Activated CD8-positive, alpha-beta T cell treated with anti-CD3 and anti-CD28 coated beads, Interleukin-2, amount 10 ng/mL, durations not matched to agents 7 days and 5 days (primary cell): Measurements from ENCODE around the gene GPRASP1. TPM values are rescaled to one million over a fixed set of nuclear protein-coding genes. Genes with fewer than 3 reads are reported as not detected.

ENCODE experiments used
- ATAC-seq: fragments of 150-1000 bp; cut with Tn5 transposase; one replicate; pipeline ENCODE4 v1.10.0; 2021; ENCODE audit warnings: moderate library complexity
- CTCF ChIA-PET: fragments of 350-600 bp; sonication (Branson Sonifier 250); formaldehyde crosslinking; loops from one replicate; lab custom pipeline; 2021; ENCODE audit warnings: antibody characterized with exemption; lab: Charles Lee
- POLR2A ChIA-PET: fragments of 350-600 bp; sonication (Branson Sonifier 250); formaldehyde crosslinking; loops from one replicate; lab custom pipeline; 2021; ENCODE audit warnings: antibody characterized with exemption; lab: Charles Lee
- DNase-seq: peaks from one replicate; pipeline ENCODE4 v3.0.0-alpha.2; 2020
- H3K27ac Mint-ChIP-seq: one replicate; pipeline ENCODE4 v1.8.0; 2021; ENCODE audit warnings: mild to moderate bottlenecking, mixed read lengths
- H3K27me3 Mint-ChIP-seq: one replicate; pipeline ENCODE4 v1.8.0; 2021; ENCODE audit warnings: low read depth, mixed read lengths
- H3K36me3 Mint-ChIP-seq: one replicate; pipeline ENCODE4 v1.8.0; 2021; ENCODE audit warnings: low read depth, mixed read lengths
- H3K4me1 Mint-ChIP-seq: one replicate; pipeline ENCODE4 v1.8.0; 2021; ENCODE audit warnings: low read depth, mixed read lengths
- H3K4me3 Mint-ChIP-seq: one replicate; pipeline ENCODE4 v1.8.0; 2021; ENCODE audit warnings: mild to moderate bottlenecking, mixed read lengths
- H3K9me3 Mint-ChIP-seq: one replicate; pipeline ENCODE4 v1.8.0; 2022; ENCODE audit warnings: mixed read lengths; ENCODE audit not compliant: insufficient read depth
- total RNA-seq, 2 experiments: library from RNA; stranded (reverse); gene quantifications; one replicate each; pipeline ENCODE4 v1.2.3, GENCODE V29; 2021

Gene GPRASP1, protein sequence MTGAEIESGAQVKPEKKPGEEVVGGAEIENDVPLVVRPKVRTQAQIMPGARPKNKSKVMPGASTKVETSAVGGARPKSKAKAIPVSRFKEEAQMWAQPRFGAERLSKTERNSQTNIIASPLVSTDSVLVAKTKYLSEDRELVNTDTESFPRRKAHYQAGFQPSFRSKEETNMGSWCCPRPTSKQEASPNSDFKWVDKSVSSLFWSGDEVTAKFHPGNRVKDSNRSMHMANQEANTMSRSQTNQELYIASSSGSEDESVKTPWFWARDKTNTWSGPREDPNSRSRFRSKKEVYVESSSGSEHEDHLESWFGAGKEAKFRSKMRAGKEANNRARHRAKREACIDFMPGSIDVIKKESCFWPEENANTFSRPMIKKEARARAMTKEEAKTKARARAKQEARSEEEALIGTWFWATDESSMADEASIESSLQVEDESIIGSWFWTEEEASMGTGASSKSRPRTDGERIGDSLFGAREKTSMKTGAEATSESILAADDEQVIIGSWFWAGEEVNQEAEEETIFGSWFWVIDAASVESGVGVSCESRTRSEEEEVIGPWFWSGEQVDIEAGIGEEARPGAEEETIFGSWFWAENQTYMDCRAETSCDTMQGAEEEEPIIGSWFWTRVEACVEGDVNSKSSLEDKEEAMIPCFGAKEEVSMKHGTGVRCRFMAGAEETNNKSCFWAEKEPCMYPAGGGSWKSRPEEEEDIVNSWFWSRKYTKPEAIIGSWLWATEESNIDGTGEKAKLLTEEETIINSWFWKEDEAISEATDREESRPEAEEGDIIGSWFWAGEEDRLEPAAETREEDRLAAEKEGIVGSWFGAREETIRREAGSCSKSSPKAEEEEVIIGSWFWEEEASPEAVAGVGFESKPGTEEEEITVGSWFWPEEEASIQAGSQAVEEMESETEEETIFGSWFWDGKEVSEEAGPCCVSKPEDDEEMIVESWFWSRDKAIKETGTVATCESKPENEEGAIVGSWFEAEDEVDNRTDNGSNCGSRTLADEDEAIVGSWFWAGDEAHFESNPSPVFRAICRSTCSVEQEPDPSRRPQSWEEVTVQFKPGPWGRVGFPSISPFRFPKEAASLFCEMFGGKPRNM (N-terminal part only)
- 1 to 10 TPM; 1.1 to 1.3 TPM for total RNA-seq

DNA sequence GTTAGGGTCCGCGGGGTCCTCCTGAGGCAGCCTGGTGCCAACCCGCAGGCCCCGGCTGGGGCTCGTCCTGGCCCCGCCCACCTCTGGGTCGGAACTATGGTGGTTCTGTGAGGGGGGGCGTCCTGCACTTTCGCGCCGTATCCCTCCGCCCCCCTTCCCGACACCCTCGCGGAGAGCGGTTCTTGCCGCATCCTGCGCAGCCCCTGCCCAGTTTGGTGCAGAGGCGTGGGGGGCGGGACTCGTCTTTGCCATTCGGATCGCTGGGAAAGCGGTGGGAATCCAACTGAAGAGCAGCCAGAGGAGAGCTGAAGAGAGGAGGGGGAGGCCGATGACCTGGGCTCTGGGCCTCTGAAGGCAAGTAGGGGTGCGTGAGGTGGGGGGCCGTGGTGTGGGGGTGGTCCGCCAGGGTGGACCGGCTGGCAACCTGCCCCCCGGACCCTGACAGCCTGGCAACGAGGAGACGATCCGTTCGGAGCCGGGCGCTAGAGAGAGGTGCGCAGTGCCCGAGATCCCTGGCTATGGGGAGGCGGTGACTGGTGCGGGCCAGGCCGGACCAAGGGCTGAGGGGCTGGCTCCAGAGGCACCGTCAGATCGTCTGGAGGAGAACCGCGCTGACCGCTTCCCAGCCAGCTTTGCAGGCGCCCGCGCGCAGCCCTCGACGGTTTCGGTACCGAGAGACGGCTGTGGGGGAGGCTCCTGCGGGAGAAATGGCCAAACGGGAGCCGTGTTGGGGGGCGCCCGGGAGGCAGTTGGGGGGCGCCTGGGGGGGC is at the start of gene GPRASP1:
TSS of gene GPRASP1 (plus strand) at position 242 of the 770 bp plus-strand sequence. CDS start 2,431 bp downstream, outside the sequence.
- DNase-seq (peak; percentile 28), ATAC-seq (peak; percentile 54)
- Mint-ChIP-seq H3K4me1 (peaks cover 17% of the 10 kb centered on the region), H3K27ac (peak within 1 kb of the TSS; percentile 67), H3K9me3 (no peaks in the 10 kb centered on the region), H3K36me3 (no peaks in the 10 kb centered on the region), H3K27me3 (no peaks in the 10 kb centered on the region), H3K4me3 (peak within 1 kb of the TSS; percentile 84)
- ChIA-PET CTCF (interaction anchor here (1.5 kb wide), 1 partner anchor 53 kb away, joined by 3 read pairs; no protein-coding TSS in a partner anchor), POLR2A (interaction anchor here (0.6 kb wide), 2 partner anchors 719 to 1710 kb away, joined by 3 read pairs; partner anchors contain the start of gene ZMAT1)

DNA sequence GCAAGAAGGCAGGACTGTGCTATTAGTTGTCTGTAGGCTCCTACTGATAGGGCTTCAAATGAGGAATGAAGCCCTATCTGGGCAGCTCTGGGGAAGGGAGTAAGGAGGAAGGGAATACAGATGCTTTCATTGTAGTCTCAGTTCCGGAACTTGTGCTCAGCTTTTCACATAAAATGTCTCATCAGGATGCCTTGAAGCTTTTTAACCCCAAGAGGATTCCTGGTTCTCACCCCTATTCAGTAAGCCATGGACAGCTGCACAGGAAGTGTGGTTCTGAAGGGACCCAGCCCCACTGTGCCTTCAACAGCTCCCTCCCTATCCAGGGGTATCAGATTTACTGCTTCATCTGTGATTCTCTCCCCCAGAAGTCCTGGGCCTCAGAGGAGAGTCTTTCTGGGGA is 47.0 kb upstream of the GPRASP1 start:
- no peak overlapping the region for H3K27ac Mint-ChIP-seq
- CTCF ChIA-PET, result no interaction called here

DNA sequence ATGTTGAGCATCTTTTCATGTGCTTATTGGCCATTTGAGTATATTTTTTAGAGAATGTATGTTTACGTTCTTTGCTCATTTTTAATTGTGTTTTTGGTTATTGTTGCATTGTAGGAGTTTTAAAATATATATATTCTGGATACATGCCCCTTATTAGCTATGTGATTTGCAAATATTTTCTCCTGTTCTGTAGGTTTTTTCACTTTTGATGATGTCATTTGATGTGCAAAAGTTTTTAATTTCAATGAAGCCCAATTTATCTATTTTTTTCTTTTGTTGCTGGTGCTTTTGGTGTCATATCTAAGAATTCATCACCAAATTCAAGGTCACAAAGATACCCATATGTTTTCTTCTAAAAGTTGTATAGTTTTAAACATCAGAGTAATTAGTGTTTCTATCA is 45.2 kb upstream of the GPRASP1 start:
- H3K4me3 Mint-ChIP-seq, result no peak overlapping the region
- POLR2A ChIA-PET, result no interaction called here
- no peak overlapping the region for H3K27ac Mint-ChIP-seq
- no peaks in the 10 kb centered on the region for H3K9me3 Mint-ChIP-seq
- H3K4me1 Mint-ChIP-seq, result no peaks in the 10 kb centered on the region
- ATAC-seq, result no peak
- no peaks in the 10 kb centered on the region for H3K27me3 Mint-ChIP-seq
- CTCF ChIA-PET, result no interaction called here
- peaks cover 18% of the 10 kb centered on the region for H3K36me3 Mint-ChIP-seq
- DNase-seq, result no peak

More for the DNA sequence above, 47.0 kb upstream of the GPRASP1 start:
- Mint-ChIP-seq H3K27me3 (no peaks in the 10 kb centered on the region), H3K36me3 (peaks cover 16% of the 10 kb centered on the region), H3K4me3 (no peak overlapping the region), H3K4me1 (peaks cover 13% of the 10 kb centered on the region), H3K9me3 (no peaks in the 10 kb centered on the region)
- DNase-seq (no peak), ATAC-seq (no peak)
- POLR2A ChIA-PET, result no interaction called here

DNA sequence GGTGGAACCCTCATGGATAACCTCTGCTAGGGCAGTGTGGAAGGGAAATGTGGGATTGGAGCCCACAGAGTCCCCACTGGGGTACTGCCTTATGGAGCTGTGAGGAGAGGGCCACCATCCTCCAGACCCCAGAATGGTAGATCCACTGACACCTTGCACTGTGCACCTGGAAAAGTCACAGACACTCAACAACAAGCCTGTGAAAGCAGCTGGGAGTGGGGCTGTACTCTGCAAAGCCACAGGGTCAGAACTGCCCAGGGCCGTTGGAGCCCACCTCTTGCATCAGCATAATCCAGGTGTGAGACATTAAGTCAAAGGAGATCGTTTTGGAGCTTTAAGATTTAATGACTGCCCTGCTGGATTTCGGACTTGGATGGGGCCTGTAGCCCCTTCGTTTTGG is 40.4 kb upstream of the GPRASP1 start:
- ATAC-seq, result no peak
- Mint-ChIP-seq H3K4me3 (no peak overlapping the region), H3K27ac (no peak overlapping the region), H3K36me3 (peaks cover 15% of the 10 kb centered on the region), H3K4me1 (no peaks in the 10 kb centered on the region), H3K9me3 (no peaks in the 10 kb centered on the region), H3K27me3 (no peaks in the 10 kb centered on the region)
- POLR2A ChIA-PET, result no interaction called here
- DNase-seq, result no peak
- CTCF ChIA-PET, result no interaction called here

DNA sequence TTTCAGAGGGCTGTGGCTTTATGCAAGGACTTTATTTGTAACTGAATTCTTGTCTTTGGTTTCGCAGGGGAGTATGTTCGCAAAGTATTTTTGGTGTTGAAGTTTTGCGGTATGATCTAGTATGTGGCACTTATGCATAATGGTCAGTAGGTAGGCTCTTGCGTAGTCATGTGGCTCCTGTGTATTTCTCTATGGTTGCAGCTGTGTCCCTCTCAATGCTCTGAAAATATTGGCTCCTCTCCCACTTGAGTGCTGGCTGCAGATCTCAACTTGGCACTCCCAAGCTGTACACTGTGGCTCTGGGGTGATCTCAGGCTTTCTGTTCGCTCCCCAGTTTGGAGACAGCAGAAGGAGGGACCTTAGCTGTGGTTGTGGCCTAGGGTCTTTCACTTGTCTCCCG is 27.2 kb upstream of the GPRASP1 start:
- Mint-ChIP-seq H3K36me3 (peaks cover 6% of the 10 kb centered on the region), H3K9me3 (peaks cover 18% of the 10 kb centered on the region), H3K4me1 (peaks cover 4% of the 10 kb centered on the region), H3K4me3 (no peak overlapping the region), H3K27me3 (no peaks in the 10 kb centered on the region), H3K27ac (no peak overlapping the region)
- POLR2A ChIA-PET, result no interaction called here
- no peak for ATAC-seq
- CTCF ChIA-PET, result no interaction called here
- DNase-seq, result no peak

DNA sequence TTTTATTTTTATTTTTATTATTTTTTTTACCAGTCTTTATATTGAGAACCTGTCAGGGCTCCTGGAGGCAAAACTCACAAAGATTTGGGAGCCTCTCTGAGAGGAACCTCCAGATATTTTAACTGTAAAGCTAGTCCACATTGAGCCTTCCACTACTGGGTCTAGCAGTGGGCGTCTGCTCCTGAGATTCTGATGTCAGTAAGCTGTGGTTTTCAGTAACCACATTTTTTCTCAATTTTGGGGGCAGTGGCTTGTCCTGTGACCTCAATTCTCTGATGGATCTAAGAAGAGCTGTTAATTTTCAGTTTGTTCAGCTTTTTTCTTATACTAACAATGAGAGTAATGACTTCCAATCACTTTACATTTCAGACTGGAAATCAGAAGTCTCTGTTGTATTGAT is 23.6 kb upstream of the GPRASP1 start:
- Mint-ChIP-seq H3K9me3 (no peaks in the 10 kb centered on the region), H3K4me1 (peaks cover 4% of the 10 kb centered on the region), H3K36me3 (peaks cover 2% of the 10 kb centered on the region), H3K4me3 (no peak overlapping the region), H3K27me3 (no peaks in the 10 kb centered on the region), H3K27ac (no peak overlapping the region)
- POLR2A ChIA-PET, result no interaction called here
- ATAC-seq (no peak), DNase-seq (no peak)
- CTCF ChIA-PET, result no interaction called here

DNA sequence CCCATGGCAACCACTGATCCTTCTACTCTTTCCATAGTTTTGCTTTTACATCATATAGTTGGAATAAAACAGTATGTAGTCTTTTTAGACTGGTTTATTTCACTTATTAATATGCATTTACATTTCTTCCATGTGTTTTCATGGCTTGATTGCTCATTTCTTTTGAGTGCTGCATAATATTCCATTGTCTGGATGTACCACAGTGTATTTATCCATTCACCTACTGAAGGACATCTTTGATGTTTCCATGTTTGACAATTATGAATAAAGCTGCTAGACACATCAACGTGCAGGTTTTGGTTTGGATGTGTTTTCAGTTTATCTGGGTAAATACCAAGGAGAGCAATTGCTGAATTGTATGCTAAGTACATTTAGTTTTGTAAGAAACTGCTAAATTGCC is 13.7 kb upstream of the GPRASP1 start:
- H3K27me3 Mint-ChIP-seq, result no peaks in the 10 kb centered on the region
- DNase-seq (no peak), ATAC-seq (no peak)
- no peak overlapping the region for H3K27ac Mint-ChIP-seq
- POLR2A ChIA-PET, result no interaction called here
- CTCF ChIA-PET, result no interaction called here
- no peaks in the 10 kb centered on the region for H3K9me3 Mint-ChIP-seq
- no peak overlapping the region for H3K4me3 Mint-ChIP-seq
- no peaks in the 10 kb centered on the region for H3K4me1 Mint-ChIP-seq
- H3K36me3 Mint-ChIP-seq, result no peaks in the 10 kb centered on the region

DNA sequence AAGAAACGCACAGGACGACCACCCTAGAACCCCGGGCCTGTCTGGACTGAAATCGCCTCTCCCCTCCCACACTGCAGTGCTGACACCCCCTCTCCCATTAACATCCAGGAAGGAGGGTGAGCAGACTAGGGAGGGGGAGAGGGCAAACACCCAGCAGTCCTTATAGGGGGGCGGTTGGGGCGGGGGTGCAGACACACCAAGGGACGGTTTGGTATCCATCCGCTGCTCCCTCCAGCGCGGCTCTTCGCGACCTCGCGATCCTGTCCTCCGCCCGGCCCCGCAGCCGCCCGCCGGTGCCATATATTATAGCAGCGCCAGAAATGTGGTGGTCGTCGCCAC is 411 bp upstream of the GPRASP1 start:
- DNase-seq, result no peak
- Mint-ChIP-seq H3K9me3 (no peaks in the 10 kb centered on the region), H3K27ac (no peak overlapping the region), H3K4me3 (peak overlapping the region; percentile 84), H3K36me3 (no peaks in the 10 kb centered on the region), H3K27me3 (no peaks in the 10 kb centered on the region), H3K4me1 (peaks cover 17% of the 10 kb centered on the region)
- POLR2A ChIA-PET, result no interaction called here
- no peak for ATAC-seq
- CTCF ChIA-PET, result interaction anchor here (1.5 kb wide), 1 partner anchor 53 kb away, joined by 3 read pairs; no protein-coding TSS in a partner anchor

DNA sequence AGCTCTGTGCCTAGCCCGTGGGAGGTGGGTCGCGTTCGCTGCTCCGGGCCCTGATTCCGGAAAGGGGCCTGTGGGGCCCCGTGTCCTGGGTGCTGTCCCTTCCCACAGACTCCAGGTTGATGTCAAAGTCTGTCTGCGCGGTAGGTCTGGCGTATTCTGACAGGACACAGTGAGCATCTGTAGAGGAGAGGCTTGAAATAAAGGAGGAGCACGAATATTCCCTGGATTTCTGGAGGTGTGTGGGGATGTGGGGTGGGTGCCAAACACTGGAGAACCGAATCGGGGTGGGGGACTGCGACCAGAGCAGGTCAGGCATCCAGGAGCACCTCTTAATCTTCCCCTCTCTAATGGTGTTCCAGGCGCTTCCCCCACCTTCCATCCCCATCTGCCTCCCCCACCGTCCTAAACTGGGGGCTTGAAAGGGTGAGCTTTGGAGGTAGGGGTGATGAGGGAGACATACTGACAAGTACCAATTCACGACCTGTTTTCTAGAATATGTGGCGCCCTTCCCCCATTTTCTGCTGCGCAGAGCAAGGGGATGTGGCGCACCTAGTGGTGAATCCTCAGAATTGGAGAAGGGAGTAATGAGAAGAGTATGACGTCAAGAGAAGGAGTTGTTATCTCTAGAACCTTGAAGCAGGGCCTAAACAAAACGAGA is 877 bp downstream of the GPRASP1 start:
- ATAC-seq (peak; percentile 63), DNase-seq (peak; percentile 57)
- Mint-ChIP-seq H3K27ac (peak overlapping the region; percentile 67), H3K4me1 (peaks cover 17% of the 10 kb centered on the region), H3K4me3 (peak overlapping the region; percentile 84), H3K9me3 (no peaks in the 10 kb centered on the region), H3K27me3 (no peaks in the 10 kb centered on the region), H3K36me3 (no peaks in the 10 kb centered on the region)
- ChIA-PET POLR2A (interaction anchor here (0.6 kb wide), 1 partner anchor 720 kb away, joined by 3 read pairs; the partner anchor contains the start of gene ZMAT1), CTCF (interaction anchor here (1.5 kb wide), 1 partner anchor 54 kb away, joined by 3 read pairs; no protein-coding TSS in a partner anchor)

DNA sequence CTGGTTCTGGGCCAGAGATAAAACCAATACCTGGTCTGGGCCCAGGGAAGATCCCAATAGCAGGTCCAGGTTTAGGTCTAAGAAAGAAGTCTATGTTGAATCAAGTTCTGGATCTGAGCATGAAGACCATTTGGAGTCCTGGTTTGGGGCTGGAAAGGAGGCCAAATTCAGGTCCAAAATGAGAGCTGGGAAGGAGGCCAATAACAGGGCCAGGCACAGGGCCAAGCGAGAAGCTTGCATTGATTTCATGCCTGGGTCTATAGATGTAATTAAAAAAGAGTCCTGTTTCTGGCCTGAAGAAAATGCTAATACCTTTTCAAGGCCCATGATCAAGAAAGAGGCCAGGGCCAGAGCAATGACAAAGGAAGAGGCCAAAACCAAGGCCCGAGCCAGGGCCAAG is 3.4 kb downstream of the GPRASP1 start:
- Mint-ChIP-seq H3K27ac (no peak overlapping the region), H3K4me1 (peaks cover 21% of the 10 kb centered on the region), H3K4me3 (no peak overlapping the region), H3K9me3 (no peaks in the 10 kb centered on the region), H3K27me3 (no peaks in the 10 kb centered on the region), H3K36me3 (no peaks in the 10 kb centered on the region)
- ChIA-PET CTCF (no interaction called here), POLR2A (no interaction called here)
- DNase-seq, result no peak
- ATAC-seq, result no peak

DNA sequence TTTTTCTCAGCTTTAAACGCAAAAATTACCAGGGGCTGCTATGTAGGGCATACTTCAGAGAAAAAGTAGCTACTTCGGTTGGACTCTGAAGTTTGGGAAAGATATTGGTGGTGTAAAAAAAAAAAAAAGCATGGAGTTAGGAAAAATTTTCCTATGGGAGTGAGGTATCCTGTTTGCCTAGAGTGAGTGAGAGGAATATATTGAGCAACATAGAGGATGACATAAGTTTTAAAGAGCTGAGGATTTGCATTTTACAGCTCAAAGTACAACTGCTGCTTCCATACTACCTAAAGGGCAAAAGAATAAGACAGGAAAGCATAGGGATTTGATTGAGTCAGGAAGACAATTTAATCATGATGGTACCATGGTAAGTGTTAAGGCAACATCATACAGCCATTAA is 7.3 kb downstream of the GPRASP1 start:
- ATAC-seq, result no peak
- H3K4me3 Mint-ChIP-seq, result no peak overlapping the region
- no peak overlapping the region for H3K27ac Mint-ChIP-seq
- peaks cover under 1% of the 10 kb centered on the region for H3K36me3 Mint-ChIP-seq
- POLR2A ChIA-PET, result no interaction called here
- no peaks in the 10 kb centered on the region for H3K9me3 Mint-ChIP-seq
- CTCF ChIA-PET, result no interaction called here
- DNase-seq, result no peak
- H3K27me3 Mint-ChIP-seq, result no peaks in the 10 kb centered on the region
- H3K4me1 Mint-ChIP-seq, result peaks cover 9% of the 10 kb centered on the region
